Measurements from ENCODE around the gene SKOR1.

SKOR1 gene

DNA sequence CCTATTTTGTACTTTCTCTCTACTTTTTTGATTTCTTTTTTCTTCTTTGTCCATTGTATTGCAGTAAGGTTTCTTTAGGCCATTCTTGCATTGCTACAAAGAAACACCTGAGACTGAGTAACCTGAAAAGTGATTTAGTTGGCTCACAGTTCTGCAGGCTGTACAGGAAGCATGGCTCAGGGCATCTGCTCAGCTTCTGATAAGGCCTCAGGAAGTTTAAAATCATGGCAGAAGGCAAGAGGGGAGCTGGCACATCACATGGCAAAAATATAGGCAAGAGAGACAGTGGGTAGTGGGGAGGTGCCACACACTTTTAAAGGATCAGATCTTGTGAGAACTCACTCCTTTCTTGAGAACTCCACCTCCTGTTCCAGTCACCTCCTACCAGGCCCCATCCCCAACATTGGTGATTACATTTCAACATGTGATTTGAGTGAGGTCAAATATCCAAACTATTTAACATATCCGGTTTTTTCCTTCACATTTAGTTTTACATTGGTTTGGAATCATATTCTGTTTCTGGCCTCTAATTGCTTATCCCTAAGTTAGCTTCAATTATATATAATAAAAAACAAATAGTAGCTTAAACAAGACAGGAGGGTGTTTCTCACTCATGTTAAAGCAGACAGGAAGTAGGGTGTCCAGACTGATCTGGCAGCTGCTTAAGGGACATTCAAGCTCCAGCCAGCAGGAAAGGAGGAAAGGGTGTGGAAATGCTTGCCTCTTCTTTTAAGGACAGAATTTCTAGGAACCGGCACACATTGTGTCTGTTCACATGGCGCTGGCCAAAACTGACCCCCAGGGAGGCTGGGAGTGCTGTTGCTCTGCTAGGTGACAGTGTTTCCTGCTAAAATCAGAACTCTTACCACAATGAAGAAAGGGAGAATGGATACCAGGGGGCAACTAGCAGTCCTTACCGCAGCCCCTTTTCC lies 28.8 kb upstream of the SKOR1 start:
- no peak for DNase-seq

DNA sequence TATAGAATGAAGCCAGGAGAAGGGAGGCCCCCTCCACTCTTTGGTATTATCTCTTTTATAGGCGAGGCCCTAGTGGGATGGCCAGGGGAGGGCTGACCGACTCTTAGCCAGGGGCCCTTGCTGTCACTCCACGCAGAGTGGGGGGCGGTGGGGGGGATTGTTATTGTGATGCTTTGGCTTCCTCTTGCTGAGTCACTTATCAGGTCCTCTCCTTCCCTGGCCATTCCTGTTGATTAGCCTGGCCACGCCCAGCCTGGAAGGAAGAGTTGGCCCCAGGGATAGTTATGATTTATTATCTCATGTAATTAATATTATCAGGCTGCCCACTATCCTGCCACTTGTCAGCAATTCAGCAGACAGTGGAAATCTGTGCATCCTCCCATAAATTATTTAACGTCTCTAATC lies 25.5 kb upstream of the SKOR1 start:
- DNase-seq: no peak

DNA sequence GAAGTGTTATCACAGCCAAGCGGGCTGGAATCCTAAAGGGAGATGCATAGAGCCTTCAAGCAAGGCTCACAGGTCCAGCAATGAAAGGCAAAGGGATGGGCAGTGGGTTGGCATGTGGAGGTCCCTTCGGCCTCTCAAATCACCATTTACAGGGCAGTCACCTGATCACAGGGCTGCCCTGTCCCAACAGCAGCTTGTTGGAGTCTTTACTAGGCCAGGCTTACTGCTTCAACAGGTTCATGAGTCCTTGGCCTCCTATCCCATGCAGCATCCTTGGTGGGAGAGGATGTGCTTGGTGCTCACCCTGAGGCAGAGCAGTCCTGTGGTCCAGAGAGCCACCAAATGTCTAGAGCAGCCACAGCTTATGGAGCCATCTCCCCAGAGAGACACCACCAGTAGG lies 24.2 kb upstream of the SKOR1 start:
- DNase-seq: no peak

DNA sequence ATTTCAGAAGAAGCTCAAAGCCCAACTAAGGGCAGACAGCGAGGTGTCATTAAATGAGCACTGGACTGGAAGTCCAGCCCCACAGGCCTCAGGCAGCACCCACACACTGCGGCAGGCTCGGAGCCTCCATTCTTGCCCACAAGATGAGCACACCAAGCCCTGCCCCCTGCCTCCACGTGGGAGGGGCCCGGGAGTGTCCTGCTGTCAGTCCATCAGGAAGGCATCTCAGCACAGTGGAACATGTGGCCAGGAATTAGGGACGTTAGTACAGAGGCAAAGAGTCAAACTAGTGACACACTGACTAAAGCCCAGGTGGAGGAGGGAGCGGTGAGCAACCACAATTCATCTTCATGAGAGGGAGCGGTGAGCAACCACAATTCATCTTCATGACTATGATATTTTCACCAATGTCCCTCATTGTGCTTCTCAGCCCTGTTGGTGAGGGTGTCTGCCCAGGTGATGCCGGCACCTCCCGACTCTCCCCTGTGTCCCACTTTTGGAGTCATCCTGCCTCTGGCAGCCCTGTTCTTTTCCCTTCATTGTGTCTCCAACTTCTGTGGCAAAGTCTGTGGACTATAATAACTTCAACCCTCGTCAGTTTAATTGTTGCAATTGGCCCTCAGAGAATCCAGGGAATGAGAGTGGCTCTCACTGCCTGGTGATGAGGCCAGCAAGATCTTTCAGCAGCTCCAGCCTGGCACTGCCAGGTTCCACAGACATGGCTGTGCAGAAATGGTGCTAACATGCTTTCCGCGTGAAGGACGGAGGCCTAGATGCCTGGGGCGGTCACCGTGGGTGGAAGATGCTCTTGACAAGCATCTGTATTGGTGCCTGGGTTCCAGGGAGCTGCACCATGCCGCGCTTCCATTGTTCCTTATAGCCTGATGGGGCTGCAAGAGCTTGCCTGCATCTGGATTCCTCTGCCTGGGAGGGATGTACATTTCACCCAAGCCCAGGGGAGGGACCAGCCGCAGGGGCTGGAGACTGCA lies 23.1 kb upstream of the SKOR1 start:
- DNase-seq: no peak

DNA sequence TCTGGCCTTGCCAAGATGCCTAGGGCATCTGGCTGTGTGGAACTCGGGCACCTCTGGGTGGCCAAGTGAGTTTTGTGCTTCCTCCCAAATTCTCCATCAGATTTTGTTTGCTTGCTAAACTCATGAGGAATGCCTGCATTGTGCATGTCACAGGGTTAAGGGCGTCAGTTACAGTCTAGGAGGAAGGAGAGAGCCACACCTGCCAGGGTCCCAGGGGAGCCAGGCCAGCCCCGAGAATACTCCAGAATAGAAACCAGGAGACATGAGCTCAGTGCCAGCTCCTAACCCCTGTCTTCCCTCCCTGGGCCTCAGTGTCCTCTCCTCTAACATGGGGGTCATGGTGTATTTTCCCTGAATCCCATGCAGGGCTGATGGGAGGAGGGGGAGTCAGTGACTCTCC lies 22.0 kb upstream of the SKOR1 start:
- DNase-seq: no peak

DNA sequence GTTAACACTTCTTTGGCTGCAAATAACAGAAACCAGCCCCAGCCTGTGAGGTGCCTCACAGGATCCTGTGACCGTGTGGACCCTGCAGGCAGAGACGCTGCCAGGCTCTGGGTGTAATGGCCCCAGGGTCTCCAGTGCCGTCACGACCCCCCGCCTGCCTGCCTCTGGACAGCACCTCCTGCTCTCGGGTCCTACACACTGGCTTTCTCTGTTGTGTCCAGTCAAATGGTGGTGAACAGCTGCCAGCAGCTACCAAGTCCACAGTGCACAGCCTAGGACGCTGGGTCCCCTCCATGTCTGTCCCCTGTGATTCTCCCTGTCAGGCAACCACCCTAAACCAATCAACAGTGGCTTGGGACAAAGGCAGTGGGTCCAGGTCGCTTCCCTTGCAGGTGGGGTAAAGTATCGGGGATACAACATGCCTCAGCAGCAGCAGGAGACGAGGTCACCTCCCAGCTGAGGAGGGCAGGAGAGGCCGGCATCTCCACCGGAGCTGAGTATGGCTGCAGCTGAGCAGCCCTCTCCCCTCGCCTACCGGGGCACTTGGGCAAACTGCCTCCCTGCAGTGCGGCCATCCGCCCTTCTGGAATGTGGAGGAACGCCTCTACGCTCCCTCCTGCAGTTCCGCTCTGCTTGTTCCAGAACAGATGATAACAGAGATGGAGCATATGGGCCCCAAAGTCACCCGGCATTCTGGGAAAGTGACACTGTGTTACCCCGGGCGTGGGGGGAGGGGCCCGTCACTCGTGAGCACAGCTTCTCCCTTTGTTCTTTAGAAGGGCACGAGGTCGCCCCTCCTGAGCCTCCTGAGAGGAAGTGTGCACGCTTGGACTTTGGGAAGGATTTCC lies 21.1 kb upstream of the SKOR1 start:
- no peak for DNase-seq

DNA sequence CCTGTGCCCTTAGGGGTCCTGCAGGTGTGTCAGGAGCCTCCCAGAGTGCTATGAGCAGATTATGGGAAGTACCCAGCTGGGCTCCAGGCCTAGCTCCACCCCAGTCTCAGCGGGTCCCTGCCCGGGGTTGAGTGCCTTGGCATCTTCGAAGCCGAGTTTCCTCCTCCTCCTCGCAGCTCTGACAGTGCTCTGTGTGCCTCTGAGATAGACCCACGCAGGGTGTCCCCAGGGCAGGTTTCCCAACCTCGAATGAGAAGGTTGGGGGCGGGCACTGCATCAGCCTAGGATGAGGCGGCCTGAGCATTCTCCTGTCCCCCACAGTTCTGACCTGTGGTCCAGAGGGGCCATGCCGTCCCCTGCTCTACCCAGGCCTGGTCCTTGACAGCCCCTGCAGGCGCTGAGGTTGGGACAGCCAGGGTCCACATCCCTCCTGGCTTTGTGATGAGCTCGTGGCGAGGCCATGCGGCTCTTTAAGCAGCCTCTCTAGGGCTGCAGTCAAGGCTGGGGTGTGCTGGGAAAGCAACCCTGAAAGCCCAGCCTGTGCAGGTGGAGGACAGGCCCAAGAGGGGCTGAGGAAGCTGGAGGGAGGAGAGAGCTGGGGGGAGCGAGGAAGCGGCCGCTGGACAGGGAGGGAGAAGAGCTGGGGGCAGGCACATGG lies 20.2 kb upstream of the SKOR1 start:
- DNase-seq: no peak

DNA sequence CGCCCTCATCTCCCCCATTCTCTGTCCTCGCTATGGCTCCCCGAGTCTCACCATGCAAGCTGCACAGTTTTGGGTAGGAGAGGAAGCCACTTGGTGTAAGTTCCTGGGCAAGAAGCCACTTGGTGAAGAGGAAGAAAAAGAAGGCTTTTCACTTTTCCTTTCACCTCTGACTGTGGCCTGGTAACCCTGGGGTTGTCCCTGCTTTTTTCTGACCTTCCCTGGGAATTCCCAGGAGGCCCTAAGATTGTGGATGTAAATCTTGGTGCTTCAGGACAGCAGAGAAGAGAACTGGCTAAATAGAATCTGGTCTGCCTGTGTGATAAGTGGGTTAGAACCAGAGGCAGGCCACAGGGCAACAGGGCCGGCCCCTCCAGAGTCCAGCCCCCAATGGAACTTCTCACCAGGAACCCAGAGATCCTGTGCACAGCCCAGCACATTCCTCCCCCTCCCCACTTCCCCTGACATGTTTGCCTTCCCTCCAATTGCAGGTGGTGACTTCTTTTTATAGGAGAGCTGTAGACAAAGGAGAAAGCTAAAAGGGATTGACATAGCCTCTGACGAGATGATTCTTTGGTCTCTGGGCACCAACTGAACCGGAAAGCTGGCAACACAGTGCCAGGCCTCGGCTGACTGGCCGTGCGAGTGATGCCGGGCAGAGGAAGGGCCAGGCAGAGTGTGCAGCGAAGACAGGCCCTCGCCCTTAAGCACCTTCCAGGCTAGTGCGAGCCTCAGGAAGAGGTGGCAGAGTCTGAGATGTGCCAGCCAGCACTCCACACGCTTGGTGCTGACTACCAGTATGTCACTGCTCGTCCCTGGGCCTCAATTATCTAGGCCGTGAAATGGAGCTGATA lies 19.4 kb upstream of the SKOR1 start:
- DNase-seq: no peak

DNA sequence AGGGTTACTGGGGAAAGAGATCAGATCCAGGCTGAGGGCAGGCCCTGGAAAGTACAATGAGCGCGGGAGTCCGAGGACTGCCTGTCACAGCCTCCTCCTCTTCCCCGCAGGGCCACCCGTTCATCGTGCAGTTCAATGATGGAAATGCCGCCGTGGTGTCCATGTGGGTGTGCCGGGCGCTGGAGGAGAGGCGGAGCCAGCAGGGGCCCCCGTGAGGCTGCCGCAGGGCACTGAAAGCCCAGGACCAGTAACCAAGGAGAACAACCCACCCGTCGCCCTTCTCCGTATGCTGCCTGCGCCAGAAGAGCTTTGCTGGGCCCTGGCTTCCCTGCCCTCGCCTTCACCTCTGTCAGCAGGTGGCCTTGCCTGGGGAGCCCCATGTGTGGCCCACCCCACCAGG lies 18.8 kb upstream of the SKOR1 start:
- DNase-seq: no peak

DNA sequence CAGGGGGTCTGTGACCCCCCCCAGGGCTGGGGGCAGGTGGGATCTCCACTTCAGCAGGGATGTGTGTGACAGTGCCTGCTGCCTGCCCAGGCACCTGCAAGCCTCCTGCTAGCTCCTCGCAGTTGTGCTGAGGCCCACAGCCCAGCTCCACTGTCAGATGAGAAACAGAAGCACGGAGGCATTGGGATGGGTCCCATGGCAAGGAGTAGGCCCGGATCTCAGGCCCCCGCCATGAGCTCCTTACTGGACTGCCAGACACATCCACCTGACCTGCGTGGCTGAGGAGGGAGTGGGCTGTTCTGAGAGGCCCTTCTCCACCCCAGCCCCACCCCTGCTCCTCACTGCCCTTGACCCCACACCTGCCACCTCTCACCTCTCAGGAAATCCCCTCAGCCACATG lies 18.2 kb upstream of the SKOR1 start:
- DNase-seq: no peak

DNA sequence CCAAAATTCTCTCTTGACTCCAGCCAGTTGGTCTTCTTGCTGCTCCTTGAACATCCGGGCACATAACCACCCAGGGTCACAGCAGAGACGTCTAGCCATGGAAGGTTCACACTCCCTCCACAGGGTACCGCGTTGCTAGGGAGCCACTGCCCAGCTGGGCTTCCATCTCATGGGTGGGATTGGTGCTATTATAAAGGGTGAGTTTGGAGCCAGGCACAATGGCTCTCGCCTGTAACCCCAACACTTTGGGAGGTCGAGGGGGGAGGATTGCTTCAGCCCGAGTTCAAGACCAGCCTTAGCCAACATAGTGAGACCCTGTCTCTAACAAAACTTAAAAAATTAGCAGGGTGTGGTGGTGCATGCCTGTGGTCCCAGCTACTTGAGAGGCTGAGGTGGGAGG lies 17.5 kb upstream of the SKOR1 start:
- no peak for DNase-seq

DNA sequence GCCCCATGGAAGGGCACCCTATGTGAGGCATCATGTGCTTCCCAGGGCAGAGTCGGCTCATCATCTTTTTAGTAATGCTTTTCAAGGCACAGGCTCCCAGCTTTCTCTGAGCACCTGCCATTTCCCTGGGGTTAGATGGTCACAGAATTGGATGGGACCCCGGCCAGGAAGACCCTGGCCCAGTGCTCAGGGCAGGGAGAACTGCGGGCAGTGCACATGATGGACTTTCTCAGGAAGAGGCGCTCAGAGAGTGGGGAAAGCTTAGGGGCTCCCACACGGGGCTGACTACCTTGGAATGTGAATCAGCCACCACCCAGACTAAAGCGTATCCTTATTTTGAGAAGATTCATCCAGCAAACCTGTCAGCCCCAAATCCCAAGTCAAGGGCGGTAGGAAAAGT lies 16.5 kb upstream of the SKOR1 start:
- DNase-seq: no peak

DNA sequence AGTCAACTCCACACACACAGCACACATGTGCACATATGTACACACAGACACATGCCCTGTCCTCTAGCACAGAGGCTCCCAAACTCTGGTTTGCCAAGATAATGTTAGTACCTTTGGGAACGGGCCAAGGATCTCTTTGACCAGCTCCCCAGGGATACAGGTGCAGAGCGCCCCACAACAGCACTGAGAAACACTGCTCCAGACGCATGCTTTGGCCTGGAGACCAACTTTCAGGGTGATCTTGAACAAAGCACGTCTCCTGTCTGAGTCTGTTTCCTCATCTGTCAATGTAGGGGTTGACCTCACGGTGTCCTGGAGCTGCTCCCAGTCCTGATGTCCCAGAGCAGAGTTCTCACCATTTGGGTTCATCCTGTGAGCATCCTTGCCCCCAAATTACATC lies 15.9 kb upstream of the SKOR1 start:
- no peak for DNase-seq

DNA sequence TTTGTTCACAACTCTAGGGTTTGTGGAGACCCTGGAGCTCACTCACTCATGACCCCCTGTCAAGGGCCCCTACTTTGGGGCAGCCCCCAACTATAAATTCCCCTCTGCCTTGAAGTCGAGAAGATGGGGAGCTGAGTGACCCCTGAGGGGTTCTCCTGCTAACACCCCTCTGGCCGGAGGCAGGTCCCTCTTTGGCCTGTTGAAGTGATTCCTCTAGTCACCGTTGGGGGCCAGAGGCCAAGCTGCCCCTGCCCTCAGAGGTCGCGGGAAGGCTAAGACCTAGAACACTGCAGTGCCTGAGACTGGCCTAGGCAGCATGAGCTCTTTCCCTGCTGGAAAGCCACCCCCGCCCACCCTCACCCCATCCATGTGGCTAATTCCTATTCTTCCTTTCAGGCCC lies 15.4 kb upstream of the SKOR1 start:
- no peak for DNase-seq

DNA sequence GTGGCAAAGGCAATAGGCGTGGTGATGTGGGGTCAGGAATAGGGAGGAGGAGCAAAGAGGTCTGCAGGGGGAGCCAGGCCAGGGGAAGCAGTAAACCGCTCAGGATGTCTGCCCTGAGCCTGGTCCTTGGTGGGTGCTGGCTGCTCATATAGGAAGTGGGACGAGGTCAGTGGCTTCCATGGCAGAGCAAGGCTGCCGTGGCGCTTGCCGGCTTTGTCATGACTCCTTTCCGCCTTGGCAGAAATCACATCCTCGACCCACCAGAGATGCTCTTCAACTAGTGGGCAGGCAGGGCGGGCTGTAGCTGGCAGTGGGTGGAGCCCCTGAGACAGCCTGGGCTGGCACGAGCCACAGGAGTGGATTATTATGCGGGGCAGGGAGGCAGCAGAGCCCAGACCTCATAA lies 13.1 kb upstream of the SKOR1 start:
- no peak for DNase-seq

DNA sequence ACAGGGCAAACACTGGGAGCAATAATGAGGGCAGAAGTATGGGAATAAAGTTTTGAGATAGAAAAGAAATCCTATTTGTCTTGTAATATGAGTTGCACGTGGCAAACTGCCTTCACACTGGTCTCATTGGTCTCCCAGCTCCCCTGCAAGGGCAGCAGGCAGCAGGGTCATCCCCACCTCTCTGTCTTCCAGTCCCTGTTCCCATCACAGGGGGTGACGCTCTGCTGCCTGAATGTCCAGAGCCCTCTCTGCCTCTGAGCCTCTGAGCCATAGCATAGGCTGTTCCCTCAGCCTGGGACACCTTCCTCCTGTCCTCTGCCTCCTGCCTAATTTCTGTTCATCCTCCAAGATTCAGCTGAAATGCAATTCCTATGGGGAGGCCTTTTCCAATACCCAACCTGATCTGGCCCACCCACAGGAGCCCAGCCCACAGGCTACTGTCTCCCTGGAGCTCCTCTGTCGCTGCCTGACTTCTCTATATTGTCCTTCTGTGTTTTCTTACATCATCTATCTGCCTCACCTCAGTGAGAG lies 12.1 kb upstream of the SKOR1 start:
- no peak for DNase-seq

DNA sequence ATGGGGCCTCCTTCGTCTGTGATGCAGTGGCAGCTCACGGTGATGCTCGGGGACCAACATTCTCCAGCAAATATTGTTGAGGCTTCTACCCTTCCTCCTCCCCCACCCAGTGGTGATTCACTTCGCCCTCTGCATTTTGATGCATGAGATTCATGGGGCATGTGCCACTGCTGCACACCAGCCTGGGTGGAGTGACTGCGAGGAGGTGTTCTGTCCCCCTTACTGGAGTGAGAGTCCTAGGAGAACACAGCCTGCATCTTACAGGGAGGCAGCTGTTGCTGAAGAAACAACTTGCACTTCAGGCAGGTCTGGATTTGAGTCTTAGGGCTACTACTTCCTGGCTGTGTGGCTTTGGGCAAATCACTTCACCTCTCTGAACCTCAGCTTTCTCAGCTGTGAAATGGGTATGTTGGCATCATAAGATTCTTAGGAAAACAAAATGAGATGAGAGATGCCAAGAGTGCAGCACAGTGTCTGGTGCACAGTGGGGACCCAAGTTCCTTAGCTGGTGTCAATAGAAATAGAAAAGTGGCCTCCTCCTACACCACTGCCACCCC lies 10.2 kb upstream of the SKOR1 start:
- no peak for DNase-seq

DNA sequence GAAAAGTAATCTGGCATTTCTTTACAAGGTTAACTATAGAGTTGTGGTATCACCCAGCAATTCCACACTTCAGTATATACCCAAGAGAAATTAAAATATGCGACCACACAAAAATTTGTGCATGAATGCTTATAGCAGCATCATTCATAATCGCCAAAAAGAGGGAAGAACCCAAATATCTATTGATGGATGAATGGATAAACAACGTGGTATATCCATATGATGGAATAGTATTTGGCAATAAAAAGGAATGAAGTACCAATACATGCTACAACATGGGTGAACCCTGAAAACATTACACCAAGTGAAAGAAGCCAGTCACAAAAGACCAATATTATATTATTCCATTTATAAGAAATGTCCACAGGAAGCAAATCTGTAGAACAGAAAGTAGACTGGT lies 8.6 kb upstream of the SKOR1 start:
- no peak for DNase-seq

DNA sequence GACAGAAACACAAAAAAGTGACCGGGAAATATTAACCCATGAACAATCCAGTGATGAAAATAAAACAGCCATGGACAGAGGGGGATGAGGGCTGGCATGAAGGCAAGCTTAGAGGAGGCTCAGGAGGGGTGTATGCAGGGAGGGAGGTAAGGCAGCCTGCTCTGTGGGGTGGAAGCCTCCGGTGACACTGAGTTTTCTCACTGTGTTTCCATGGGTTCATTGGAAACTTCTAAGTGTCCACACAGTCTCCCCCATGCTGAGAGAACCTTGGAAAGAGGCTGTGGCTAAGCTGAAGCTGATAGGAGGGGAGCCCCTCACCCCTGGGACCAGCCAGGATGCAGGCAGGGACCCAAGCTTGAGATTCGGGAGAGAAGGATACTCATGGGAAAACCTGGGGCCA lies 6.8 kb upstream of the SKOR1 start:
- no peak for DNase-seq

DNA sequence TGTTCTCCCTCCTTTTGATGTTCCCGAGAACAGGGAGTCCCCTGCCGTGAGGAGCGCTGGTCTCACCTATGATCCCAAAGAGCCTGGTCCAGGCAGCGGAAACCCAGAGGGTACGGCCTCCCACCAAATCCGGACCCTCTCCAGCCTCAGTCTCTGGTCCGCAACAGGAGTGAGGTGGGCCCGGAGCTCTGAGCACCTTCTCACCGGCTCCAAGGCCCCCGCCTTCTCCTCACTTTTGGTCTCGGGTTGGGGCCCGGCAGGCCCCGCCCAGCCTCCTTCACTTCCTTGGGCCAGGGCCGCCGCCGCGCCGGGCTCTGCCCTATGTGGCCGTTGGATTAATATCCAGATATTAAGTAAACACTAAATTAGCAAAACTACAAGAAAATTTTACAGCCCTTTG lies 5.7 kb upstream of the SKOR1 start:
- no peak for DNase-seq
